Measurements from ENCODE around the gene NCKAP5.

The NCKAP5 gene

DNA sequence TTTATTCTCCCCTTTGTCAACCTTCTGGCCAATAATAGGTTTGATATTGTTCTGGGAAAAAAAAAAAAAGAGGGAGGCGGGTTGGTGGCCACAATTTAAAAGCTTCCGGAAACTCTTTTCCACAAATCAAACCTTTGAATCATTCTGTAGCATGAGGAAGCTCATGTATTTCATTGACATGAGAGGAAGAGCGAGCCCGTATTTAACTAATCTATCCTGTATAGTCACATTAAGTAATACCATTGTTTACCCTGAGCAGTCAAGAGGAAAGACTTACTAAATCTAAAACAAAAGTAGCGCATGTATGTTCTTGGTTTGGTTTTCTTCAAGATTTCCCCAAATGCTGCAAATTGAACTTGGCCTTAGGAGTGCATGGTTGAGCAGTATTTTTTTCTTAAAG lies 120.1 kb downstream of the NCKAP5 start:
- no peak for DNase-seq (ENCODE audit: insufficient read length)
- TF ChIP-seq POLR2A (IDR thresholded peaks at IDR 0.05; ENCODE audit: low read depth, low read length) (no peak), POLR2AphosphoS5 (IDR thresholded peaks at IDR 0.05; ENCODE audit: low read depth, low read length) (no peak), TAF1 (IDR thresholded peaks at IDR 0.05; ENCODE audit: borderline replicate concordance, low read depth, low read length) (no peak)
- no peak for FAIRE-seq

GRCh38 chr2:133447303-133447702 lies 121.0 kb downstream of the NCKAP5 start:
- DNase-seq (ENCODE audit: insufficient read length) (no peak), FAIRE-seq (no peak)
- TF ChIP-seq POLR2A (IDR thresholded peaks at IDR 0.05; ENCODE audit: low read depth, low read length) = no peak
- TF ChIP-seq POLR2AphosphoS5 (IDR thresholded peaks at IDR 0.05; ENCODE audit: low read depth, low read length) = no peak
- TF ChIP-seq TAF1 (IDR thresholded peaks at IDR 0.05; ENCODE audit: borderline replicate concordance, low read depth, low read length) = no peak

GRCh38 chr2:133444465-133444864 lies 123.8 kb downstream of the NCKAP5 start:
- TF ChIP-seq POLR2AphosphoS5 (IDR thresholded peaks at IDR 0.05; ENCODE audit: low read depth, low read length) (no peak), POLR2A (IDR thresholded peaks at IDR 0.05; ENCODE audit: low read depth, low read length) (no peak), TAF1 (IDR thresholded peaks at IDR 0.05; ENCODE audit: borderline replicate concordance, low read depth, low read length) (no peak)
- FAIRE-seq = no peak
- DNase-seq (ENCODE audit: insufficient read length) = no peak

- FAIRE-seq = no peak
- DNase-seq (ENCODE audit: insufficient read length) = no peak
- TF ChIP-seq POLR2AphosphoS5 (IDR thresholded peaks at IDR 0.05; ENCODE audit: low read depth, low read length) = no peak
- no peak for TF ChIP-seq TAF1 (IDR thresholded peaks at IDR 0.05; ENCODE audit: borderline replicate concordance, low read depth, low read length)
- TF ChIP-seq POLR2A (IDR thresholded peaks at IDR 0.05; ENCODE audit: low read depth, low read length) = no peak
Measured at GRCh38 chr2:133442393-133442792, 125.9 kb downstream of the NCKAP5 start.

GRCh38 chr2:133439565-133439920 lies 128.7 kb downstream of the NCKAP5 start:
- DNase-seq (ENCODE audit: insufficient read length) (no peak), FAIRE-seq (no peak)
- no peak for TF ChIP-seq TAF1 (IDR thresholded peaks at IDR 0.05; ENCODE audit: borderline replicate concordance, low read depth, low read length)
- no peak for TF ChIP-seq POLR2AphosphoS5 (IDR thresholded peaks at IDR 0.05; ENCODE audit: low read depth, low read length)
- TF ChIP-seq POLR2A (IDR thresholded peaks at IDR 0.05; ENCODE audit: low read depth, low read length) = no peak

DNA sequence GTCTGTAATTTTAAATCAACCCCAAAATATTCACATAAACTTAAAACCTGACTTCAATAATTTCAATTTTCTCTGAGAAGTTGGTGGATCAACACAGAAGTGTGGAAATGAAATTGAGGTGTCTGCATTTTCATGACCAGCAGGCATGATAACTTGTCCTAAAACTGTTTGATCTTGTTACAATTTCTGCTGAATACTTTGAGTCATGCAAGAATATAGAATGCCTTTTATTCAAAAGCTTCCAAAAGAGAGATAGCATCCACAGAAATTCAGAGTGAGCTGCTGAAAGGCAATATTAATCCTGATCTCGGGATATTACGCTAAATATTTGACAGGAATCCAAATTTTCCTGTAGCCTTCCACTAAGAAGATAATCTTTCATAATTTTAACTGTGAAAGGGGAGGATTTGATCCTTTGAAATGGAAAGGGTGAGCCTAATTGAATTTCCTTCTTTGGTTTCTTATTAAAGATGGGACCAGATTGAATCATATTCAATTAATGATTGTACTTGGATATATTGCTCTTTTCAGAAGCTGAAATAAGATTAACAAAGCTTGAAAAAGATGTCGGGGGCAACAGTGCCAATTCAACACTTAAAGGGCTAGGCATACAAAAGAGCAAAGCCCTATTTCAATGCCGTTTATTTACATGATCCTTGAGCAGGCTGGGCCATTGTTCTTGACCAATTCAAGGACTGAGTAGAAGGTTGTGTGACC lies 129.3 kb downstream of the NCKAP5 start:
- TF ChIP-seq TAF1 (IDR thresholded peaks at IDR 0.05; ENCODE audit: borderline replicate concordance, low read depth, low read length) (no peak), POLR2AphosphoS5 (IDR thresholded peaks at IDR 0.05; ENCODE audit: low read depth, low read length) (no peak), POLR2A (IDR thresholded peaks at IDR 0.05; ENCODE audit: low read depth, low read length) (no peak)
- no peak for FAIRE-seq
- no peak for DNase-seq (ENCODE audit: insufficient read length)

DNA sequence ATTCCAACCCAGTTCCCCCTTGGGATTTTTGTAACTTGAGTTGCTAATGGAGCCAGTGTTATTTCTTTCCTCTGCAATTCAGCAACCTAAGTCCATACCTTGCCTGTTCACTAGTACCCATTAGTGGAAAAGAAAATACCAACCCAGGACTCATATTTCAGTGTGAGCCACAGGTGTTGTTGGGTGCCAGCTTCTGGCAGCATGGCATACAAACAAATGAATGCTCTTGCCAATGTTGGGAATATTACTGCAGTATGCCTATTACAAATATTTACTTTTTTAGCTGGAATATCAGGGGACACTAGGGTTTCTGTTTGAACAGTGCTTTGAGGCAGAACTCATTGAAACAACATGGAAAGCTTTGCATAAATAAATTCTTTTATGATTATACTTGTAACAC lies 130.2 kb downstream of the NCKAP5 start:
- TF ChIP-seq TAF1 (IDR thresholded peaks at IDR 0.05; ENCODE audit: borderline replicate concordance, low read depth, low read length) (no peak), POLR2AphosphoS5 (IDR thresholded peaks at IDR 0.05; ENCODE audit: low read depth, low read length) (no peak), POLR2A (IDR thresholded peaks at IDR 0.05; ENCODE audit: low read depth, low read length) (no peak)
- no peak for FAIRE-seq
- no peak for DNase-seq (ENCODE audit: insufficient read length)

GRCh38 chr2:133437492-133437891 lies 130.8 kb downstream of the NCKAP5 start:
- FAIRE-seq = no peak
- DNase-seq (ENCODE audit: insufficient read length) = no peak
- TF ChIP-seq TAF1 (IDR thresholded peaks at IDR 0.05; ENCODE audit: borderline replicate concordance, low read depth, low read length) = no peak

GRCh38 chr2:133434959-133435668 lies 133.1 kb downstream of the NCKAP5 start:
- TF ChIP-seq POLR2A (IDR thresholded peaks at IDR 0.05; ENCODE audit: low read depth, low read length) (no peak), TAF1 (IDR thresholded peaks at IDR 0.05; ENCODE audit: borderline replicate concordance, low read depth, low read length) (no peak), POLR2AphosphoS5 (IDR thresholded peaks at IDR 0.05; ENCODE audit: low read depth, low read length) (no peak)
- DNase-seq (ENCODE audit: insufficient read length) (no peak), FAIRE-seq (no peak)

DNA sequence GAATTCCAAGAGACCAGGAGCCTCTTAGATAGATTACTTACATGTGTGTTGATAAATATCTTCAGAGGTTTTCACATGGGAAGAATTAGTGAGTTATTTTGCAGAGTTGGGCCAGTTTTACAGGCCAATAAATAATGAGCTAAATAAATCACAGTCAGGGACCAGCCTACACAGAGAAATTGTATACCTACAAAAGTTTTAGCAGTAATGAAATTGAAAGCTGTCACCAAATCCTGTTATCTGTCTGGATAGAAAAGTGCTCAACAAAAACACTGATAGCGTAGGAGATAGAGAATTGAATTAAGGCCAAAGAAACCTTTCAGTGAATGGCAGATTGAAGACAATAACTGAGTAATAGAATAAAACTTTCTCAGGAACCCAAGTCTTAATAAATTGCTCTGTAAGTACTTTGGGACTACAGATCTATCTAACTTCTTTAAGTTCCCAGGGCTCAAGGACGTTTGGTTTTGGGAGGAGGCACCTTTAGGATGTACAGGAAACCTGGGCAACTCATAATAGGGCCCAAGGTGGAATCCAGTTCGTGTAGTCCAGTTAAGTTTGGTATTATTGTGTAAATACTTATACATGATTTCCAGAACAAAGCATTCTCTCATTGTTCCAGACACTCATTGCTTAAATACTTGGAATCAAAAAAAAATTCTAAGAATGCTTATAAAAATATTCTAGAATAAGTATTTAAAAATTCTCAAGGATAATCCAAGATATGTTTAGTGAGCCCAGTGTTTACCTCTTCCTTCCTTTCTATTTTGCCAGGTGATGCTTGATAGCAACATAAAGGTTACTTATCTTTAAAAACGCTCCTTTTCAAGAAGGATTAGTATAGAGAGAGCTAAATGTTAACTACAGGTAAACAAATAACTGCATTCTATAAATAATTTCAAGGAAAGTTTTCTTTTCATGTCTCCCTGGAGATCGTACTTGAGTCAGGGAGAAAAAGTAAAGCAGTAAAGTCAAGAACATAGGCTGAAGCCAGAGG lies 134.5 kb downstream of the NCKAP5 start:
- DNase-seq (ENCODE audit: insufficient read length) (no peak), FAIRE-seq (no peak)
- TF ChIP-seq POLR2A (IDR thresholded peaks at IDR 0.05; ENCODE audit: low read depth, low read length) = no peak
- TF ChIP-seq POLR2AphosphoS5 (IDR thresholded peaks at IDR 0.05; ENCODE audit: low read depth, low read length) = no peak
- TF ChIP-seq TAF1 (IDR thresholded peaks at IDR 0.05; ENCODE audit: borderline replicate concordance, low read depth, low read length) = no peak

- no peak for DNase-seq (ENCODE audit: insufficient read length)
- TF ChIP-seq TAF1 (IDR thresholded peaks at IDR 0.05; ENCODE audit: borderline replicate concordance, low read depth, low read length) = no peak
- no peak for TF ChIP-seq POLR2A (IDR thresholded peaks at IDR 0.05; ENCODE audit: low read depth, low read length)
- no peak for TF ChIP-seq POLR2AphosphoS5 (IDR thresholded peaks at IDR 0.05; ENCODE audit: low read depth, low read length)
- FAIRE-seq = no peak
Measured at GRCh38 chr2:133432778-133433177, 135.5 kb downstream of the NCKAP5 start.

Measured in GM12892 (cell line).